K562 (cell line): ENCODE results near the gene KCTD21. TPM values are rescaled to one million over a fixed set of nuclear protein-coding genes. Genes with fewer than 3 reads are reported as not detected.

Source experiments
- ATAC-seq: fragments of 200-7000 bp; cut with Tn5 transposase; 3 replicates; pipeline ENCODE4 v1.9.1; 2020; ENCODE audit warnings: moderate library complexity
- BruUV-seq: library from RNA; stranded (reverse); fragments of 400-500 nt; replicated peaks from 2 replicates; lab custom pipeline; 2021; lab: Mats Ljungman, UMichigan
- CTCF ChIA-PET: fragments of 300-600 bp; formaldehyde crosslinking; extraction: SDS; loops from one replicate; lab custom pipeline; 2021; ENCODE audit warnings: low intra/inter-chr PET ratio; lab: Yijun Ruan, JAX
- POLR2A ChIA-PET: fragments of 300-600, 350-650 bp; sonication (Branson Sonifier 250); formaldehyde crosslinking; extraction: SDS; loops from one replicate; lab custom pipeline; 2021; ENCODE audit warnings: antibody characterized with exemption, inconsistent platforms; lab: Yijun Ruan, JAX
- DNase-seq, 4 experiments: peaks; one replicate each; pipeline versions ENCODE4 v3.0.0 to v3.0.0-alpha.2; 2011 to 2018; ENCODE audit warnings: low spot score in 3 of 4, mixed read lengths in 3 of 4; ENCODE audit errors: extremely low read depth in 1 of 4
- FAIRE-seq: peaks from 2 replicates; lab custom pipeline; 2011; peaks lifted over from hg19 to GRCh38; lab: Jason Lieb, UNC
- H2AFZ ChIP-seq: 2 replicates; pipeline ENCODE4 v1.6.0; 2011; ENCODE audit warnings: low read depth, low read length, control low read depth, inconsistent platforms
- H3K27ac ChIP-seq: fragments of 200-600 bp; 3 replicates; pipeline ENCODE4 v1.8.0; 2011; ENCODE audit warnings: low read depth, mild to moderate bottlenecking, control low read depth, inconsistent platforms, low read length, moderate library complexity, mixed read lengths; ENCODE audit errors: extremely low read depth
- H3K27me3 ChIP-seq, 2 experiments: fragments of 300-600 bp in 1 of 2; 2 replicates in 1 of 2; 3 replicates in 1 of 2; pipeline versions ENCODE4 v1.6.0 to v1.8.0; 2011; ENCODE audit warnings: inconsistent platforms in 2 of 2, low read length in 2 of 2, mild to moderate bottlenecking in 1 of 2, mixed read lengths in 1 of 2, moderate library complexity in 1 of 2; ENCODE audit not compliant: control insufficient read depth in 2 of 2, insufficient read depth in 2 of 2
- H3K36me3 ChIP-seq: fragments of 300-600 bp; 3 replicates; pipeline ENCODE4 v1.8.0; 2011; ENCODE audit warnings: mild to moderate bottlenecking, low read length, inconsistent platforms; ENCODE audit not compliant: control insufficient read depth, insufficient read depth
- H3K4me1 ChIP-seq, 2 experiments: fragments of 200-600 bp in 1 of 2; replicated peaks in 1 of 2; 2 replicates in 1 of 2; 3 replicates in 1 of 2; pipeline versions ENCODE4 v1.5.1 to v1.8.0; 2011; ENCODE audit warnings: inconsistent platforms in 2 of 2, low read length in 2 of 2, mild to moderate bottlenecking in 1 of 2, mixed read lengths in 1 of 2, moderate library complexity in 1 of 2; ENCODE audit not compliant: control insufficient read depth in 2 of 2, insufficient read depth in 2 of 2
- H3K4me2 ChIP-seq: 2 replicates; pipeline ENCODE4 v1.6.1; 2011; ENCODE audit warnings: low read length, control low read depth, inconsistent platforms, mixed read lengths; ENCODE audit not compliant: insufficient read depth
- H3K4me3 ChIP-seq: fragments of 200-600 bp; sonication (generic), shearing (Covaris generic); 2 replicates; pipeline ENCODE4 v1.5.1; 2016; ENCODE audit warnings: control low read depth, inconsistent platforms
- H3K79me2 ChIP-seq: fragments of 200-600 bp; 3 replicates; pipeline ENCODE4 v1.8.0; 2011; ENCODE audit warnings: low read length, inconsistent platforms; ENCODE audit not compliant: control insufficient read depth, insufficient read depth
- H3K9ac ChIP-seq, 2 experiments: 2 replicates each; pipeline versions ENCODE4 v1.6.0 to v1.6.1; 2011; ENCODE audit warnings: low read depth in 2 of 2, low read length in 2 of 2, control low read depth in 1 of 2, inconsistent platforms in 1 of 2, mild to moderate bottlenecking in 1 of 2, mixed read lengths in 1 of 2; ENCODE audit not compliant: insufficient read depth in 1 of 2
- H3K9me1 ChIP-seq: one replicate; pipeline ENCODE4 v1.6.0; 2011; ENCODE audit warnings: inconsistent platforms, mild to moderate bottlenecking, low read length, moderate library complexity; ENCODE audit not compliant: control insufficient read depth, insufficient read depth
- H3K9me3 ChIP-seq: replicated peaks from 2 replicates; pipeline ENCODE4 v1.5.1; 2011; ENCODE audit warnings: low read depth, low read length, inconsistent platforms; ENCODE audit not compliant: control insufficient read depth, insufficient read depth
- H4K20me1 ChIP-seq: replicated peaks from 2 replicates; pipeline ENCODE4 v1.6.1; 2011; ENCODE audit warnings: low read length, inconsistent platforms, mixed read lengths; ENCODE audit not compliant: control insufficient read depth, insufficient read depth
- DMBX1 ChIP-seq: fragments of 250-450 bp; sonication (Bioruptor Pico); IDR thresholded peaks from 2 replicates; pipeline ENCODE4 v1.8.0; 2022; ENCODE audit warnings: inconsistent platforms, mild to moderate bottlenecking, moderate library complexity, borderline replicate concordance
- E2F3 ChIP-seq: fragments of 250-450 bp; sonication (Bioruptor Pico); IDR thresholded peaks from 2 replicates; pipeline ENCODE4 v1.4.0; 2020; ENCODE audit warnings: mild to moderate bottlenecking
- MECOM ChIP-seq: fragments of 250-450 bp; sonication (Bioruptor Pico); IDR thresholded peaks from 2 replicates; pipeline ENCODE4 v1.8.0; 2022; ENCODE audit warnings: inconsistent platforms
- MEIS2 ChIP-seq: fragments of 450-650 bp; IDR thresholded peaks from 2 replicates; pipeline ENCODE4 v1.6.1; 2014; ENCODE audit warnings: mild to moderate bottlenecking; ENCODE audit not compliant: partially characterized antibody
- RHOXF2B ChIP-seq: fragments of 250-450 bp; sonication (Bioruptor Pico); conservative IDR thresholded peaks from 2 replicates; pipeline ENCODE4 v1.5.1; 2021
- WGBS: fragments of 100-300 bp; shearing (Covaris generic); methylation state at CpG from one replicate; pipeline ENCODE4 v1.1.6; 2016; ENCODE audit warnings: low coverage, mixed read lengths; ENCODE audit not compliant: insufficient coverage; ENCODE audit errors: missing lambda C conversion rate; 5-methylcytosine and 5-hydroxymethylcytosine counted together
- in situ Hi-C: fragments of 300-500 bp; cut with MboI; formaldehyde crosslinking; loops from 4 replicates; pipeline ENCODE4 v1.15.0; 2018; ENCODE audit warnings: inconsistent platforms, mixed read lengths
- intact Hi-C: fragments of 100-400 bp; cut with micrococcal nuclease; formaldehyde crosslinking; loops from 2 replicates; pipeline ENCODE4 v1.14.2; 2022
- polyA plus RNA-seq, 8 experiments: library from polyadenylated mRNA; depleted of rRNA in 4 of 8; stranded (reverse) in 5 of 8; unstranded in 3 of 8; fragments of >200 nt; fragmentation: Nextera tagmentation in 2 of 8; fragmentation: Illumina TruSeq in 1 of 8; extraction: Ambion mirVana in 2 of 8; extraction: Trizol in 1 of 8; gene quantifications; 2 replicates each; pipeline versions ENCODE4 v1.2.1 to v1.2.3, GENCODE V29; 2011 to 2014; ENCODE audit warnings: inconsistent platforms in 1 of 8, missing spikeins in 1 of 8
- total RNA-seq, 7 experiments: library from RNA; depleted of rRNA in 6 of 7; stranded (reverse); fragments of >200 nt in 6 of 7; fragmentation: Illumina TruSeq in 2 of 7; extraction: Trizol in 2 of 7; gene quantifications; 2 replicates each; pipeline versions ENCODE4 v1.2.1 to v1.2.3, GENCODE V29; 2011 to 2021; ENCODE audit warnings: low replicate concordance in 1 of 7
- TF ChIP-seq, protein P1 (sequence below): fragments of 450-650 bp; IDR thresholded peaks from 2 replicates; pipeline ENCODE4 v1.6.1; 2017; ENCODE audit warnings: antibody characterized with exemption, mild to moderate bottlenecking

The KCTD21 gene
- total and polyA plus RNA-seq, 9 of the 15 experiments (the other 6 are each of a cell fraction or from before 2014, with no cell fraction given): 0.34 to 5.4 (median 1.9) TPM

DNA sequence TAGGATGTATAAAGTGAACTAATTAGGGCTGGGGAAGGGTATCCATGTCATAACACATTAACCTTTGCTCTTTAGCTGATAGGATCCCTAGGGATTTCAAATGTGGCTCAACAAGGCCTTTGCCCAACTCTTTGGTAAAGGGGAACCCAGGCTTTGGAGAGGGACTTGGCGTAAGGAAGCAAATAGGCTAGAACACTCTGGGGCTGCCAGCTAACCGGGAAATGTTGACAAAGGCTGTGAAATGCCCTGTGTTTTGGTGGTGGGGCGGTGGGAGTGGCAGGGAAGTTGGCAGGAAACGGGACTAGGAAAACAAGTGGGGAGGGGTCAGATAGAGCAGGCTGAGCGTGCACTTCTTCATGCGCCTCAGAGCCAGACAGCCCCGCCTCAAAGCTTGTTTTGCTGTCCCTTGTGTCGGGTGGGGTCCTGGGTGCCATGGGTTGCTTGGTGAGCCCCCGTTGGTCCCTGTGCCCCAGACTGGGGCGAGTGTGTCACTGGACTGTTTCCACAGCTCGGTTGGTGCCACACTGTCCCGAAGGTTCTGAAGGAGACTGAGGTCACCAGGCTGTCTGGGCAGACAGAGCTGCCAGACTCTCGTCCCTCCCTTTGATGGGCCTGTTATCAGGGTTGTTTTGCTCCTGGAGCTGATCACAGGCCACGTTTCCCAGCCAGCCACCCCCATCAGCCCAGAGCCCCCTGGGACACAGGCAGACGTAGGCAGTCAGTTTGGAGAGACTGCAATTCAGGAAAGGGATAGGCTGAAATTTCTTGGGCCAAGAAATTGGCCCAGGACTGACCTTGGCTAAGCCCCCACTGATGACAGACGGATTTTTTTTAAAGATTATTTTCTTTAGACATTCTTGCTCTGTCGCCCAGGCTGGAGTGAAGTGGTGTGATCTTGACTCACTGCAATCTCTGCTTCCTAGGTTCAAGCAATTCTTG, 19.6 kb downstream of the KCTD21 start:
- H4K20me1 ChIP-seq: no peaks in the 10 kb centered on the region
- DNase-seq: peak in 2 of 4 experiments; percentile 19 to 29
- ChIA-PET POLR2A (interaction anchor here (0.7 to 2.8 kb wide), 4 partner anchors 9 to 247 kb away, joined by 3 to 8 read pairs (median 3); no protein-coding TSS in a partner anchor), CTCF (no interaction called here)
- peak overlapping the region; percentile 10 to 80; a peak in 3 of 4 replicates for H3K9ac ChIP-seq
- in situ Hi-C loops (no loop called here), intact Hi-C loops (no loop called here)
- H3K4me1 ChIP-seq: peaks cover 9 to 22% of the 10 kb centered on the region in 2 experiments; a peak in 4 of 5 replicates
- no peaks in the 10 kb centered on the region for H3K9me1 ChIP-seq
- H3K36me3 ChIP-seq: no peaks in the 10 kb centered on the region
- 43% methylated on average over 16 of the region's 17 CpGs for WGBS
- no peaks in the 10 kb centered on the region for H3K79me2 ChIP-seq
- no peak overlapping the region for H3K4me3 ChIP-seq
- H2AFZ ChIP-seq: peak overlapping the region; percentile 95
- BruUV-seq: no TSS peak
- H3K9me3 ChIP-seq: no peaks in the 10 kb centered on the region
- peak overlapping the region; percentile 62 for H3K4me2 ChIP-seq
- 0 out of 3 replicates have a peak overlapping the region, but pooled peaks have one; percentile 20 for H3K27ac ChIP-seq
- TF ChIP-seq RHOXF2B (no peak), MEIS2 (peak; percentile 20), DMBX1 (CRISPR knock-in tag) (0 out of 2 replicates have a peak, but pooled peaks have one; percentile 15), MECOM (CRISPR knock-in tag) (no peak), E2F3 (CRISPR knock-in tag) (no peak)
- TF ChIP-seq, protein P1, sequence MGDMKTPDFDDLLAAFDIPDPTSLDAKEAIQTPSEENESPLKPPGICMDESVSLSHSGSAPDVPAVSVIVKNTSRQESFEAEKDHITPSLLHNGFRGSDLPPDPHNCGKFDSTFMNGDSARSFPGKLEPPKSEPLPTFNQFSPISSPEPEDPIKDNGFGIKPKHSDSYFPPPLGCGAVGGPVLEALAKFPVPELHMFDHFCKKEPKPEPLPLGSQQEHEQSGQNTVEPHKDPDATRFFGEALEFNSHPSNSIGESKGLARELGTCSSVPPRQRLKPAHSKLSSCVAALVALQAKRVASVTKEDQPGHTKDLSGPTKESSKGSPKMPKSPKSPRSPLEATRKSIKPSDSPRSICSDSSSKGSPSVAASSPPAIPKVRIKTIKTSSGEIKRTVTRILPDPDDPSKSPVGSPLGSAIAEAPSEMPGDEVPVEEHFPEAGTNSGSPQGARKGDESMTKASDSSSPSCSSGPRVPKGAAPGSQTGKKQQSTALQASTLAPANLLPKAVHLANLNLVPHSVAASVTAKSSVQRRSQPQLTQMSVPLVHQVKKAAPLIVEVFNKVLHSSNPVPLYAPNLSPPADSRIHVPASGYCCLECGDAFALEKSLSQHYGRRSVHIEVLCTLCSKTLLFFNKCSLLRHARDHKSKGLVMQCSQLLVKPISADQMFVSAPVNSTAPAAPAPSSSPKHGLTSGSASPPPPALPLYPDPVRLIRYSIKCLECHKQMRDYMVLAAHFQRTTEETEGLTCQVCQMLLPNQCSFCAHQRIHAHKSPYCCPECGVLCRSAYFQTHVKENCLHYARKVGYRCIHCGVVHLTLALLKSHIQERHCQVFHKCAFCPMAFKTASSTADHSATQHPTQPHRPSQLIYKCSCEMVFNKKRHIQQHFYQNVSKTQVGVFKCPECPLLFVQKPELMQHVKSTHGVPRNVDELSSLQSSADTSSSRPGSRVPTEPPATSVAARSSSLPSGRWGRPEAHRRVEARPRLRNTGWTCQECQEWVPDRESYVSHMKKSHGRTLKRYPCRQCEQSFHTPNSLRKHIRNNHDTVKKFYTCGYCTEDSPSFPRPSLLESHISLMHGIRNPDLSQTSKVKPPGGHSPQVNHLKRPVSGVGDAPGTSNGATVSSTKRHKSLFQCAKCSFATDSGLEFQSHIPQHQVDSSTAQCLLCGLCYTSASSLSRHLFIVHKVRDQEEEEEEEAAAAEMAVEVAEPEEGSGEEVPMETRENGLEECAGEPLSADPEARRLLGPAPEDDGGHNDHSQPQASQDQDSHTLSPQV: peak; percentile 53; the same call in 1 of the 2 replicates
- H3K27me3 ChIP-seq: no peaks in the 10 kb centered on the region
- peak; percentile 54 for ATAC-seq
- peak; percentile 32 for FAIRE-seq
